NAMALWA (cell line): ENCODE data around the gene PAM.

Experiments used
- DNase-seq: peaks from one replicate; pipeline ENCODE4 v3.0.0-alpha.2; 2015; ENCODE audit warnings: low spot score

Gene PAM

GRCh38 chr5:102781786-102782185 is 26.7 kb downstream of the PAM start:
- no peak for DNase-seq

DNA sequence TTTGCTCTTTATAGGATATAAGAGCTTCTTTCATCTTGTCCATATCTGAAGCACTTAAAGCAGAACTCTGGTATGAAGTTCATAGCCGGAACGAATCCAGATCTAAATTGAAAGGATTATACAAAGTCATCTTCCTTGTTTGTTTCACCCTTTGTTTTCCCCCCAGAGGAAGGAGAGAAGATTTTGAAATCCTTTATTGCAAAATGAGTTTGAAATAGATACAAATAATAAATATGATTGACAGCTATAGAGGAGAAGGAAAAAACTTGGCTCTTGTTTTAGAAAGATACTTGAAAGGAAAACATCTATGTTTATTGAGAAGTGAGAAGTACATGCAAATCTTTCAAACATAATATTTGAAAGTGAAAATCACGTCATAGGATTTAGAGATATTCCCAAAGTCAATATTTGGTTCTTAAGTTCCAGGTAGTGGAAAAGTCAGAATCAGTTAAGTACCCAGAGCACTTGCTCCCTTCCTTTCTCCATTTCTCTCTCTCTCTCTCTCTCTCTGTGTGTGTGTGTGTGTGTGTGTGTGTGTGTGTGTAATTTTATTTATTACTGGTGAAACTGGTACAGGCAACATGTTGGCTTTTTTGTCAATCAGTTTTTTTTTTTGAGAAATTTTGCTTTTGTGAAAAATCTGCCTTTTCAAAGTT is 27.2 kb downstream of the PAM start:
- no peak for DNase-seq

GRCh38 chr5:102787134-102787533 is 32.0 kb downstream of the PAM start:
- DNase-seq: no peak

GRCh38 chr5:102788788-102789187 is 33.7 kb downstream of the PAM start:
- DNase-seq: no peak

DNA sequence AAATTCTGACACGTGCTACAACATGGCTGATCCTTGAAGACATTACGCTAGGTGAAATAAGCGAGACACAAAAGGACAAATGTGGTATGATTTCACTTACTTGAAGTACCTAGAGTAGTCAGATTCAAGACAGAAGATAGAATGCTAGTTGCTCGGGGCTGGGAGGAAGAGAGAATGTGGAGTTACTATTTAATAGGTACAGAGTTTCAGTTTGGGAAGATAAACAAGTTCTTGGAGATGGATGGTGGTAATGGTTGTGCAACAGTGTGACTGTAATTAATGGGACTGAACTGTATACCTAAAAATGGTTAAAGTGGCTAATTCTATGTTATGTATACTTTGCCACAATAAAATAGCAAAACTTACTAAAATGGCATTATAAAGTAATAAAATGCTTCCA is 34.4 kb downstream of the PAM start:
- DNase-seq: no peak

DNA sequence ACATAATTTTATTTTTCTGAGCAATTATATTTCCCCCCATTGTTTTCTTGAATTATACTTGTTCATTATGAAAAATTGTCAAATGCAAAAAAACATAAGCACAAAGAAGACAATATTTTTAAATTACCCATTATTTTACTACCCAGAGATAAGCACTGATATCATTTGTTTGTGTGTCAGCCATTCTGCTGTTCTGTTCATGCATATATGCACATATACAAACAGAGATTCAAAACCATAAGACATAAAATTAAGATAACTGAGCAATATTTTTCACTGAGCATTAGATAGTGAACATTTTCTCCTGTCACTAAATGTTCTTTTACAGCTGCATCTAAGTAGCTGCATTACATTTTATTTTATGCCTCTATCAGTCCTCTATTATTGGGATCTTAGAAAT is 35.6 kb downstream of the PAM start:
- DNase-seq: no peak

DNA sequence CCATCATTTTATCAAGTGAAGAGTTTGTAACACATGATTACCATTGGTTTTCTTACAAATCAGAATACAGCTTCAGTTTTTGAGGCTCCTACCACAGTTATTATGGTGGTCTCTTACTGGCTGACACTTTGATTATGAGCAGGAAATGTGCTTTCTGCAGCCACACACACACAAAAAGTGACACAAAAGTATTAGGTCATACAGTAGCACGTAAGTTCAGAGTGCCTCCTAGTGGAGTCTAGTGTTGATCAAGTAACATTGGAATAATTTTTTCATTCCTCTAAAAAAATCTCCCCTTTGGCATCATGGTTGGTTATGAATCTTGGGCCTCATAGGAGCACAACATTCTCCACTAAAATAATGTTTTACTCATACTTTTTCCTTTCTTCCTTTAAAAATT is 37.6 kb downstream of the PAM start:
- DNase-seq: peak; percentile 24

DNA sequence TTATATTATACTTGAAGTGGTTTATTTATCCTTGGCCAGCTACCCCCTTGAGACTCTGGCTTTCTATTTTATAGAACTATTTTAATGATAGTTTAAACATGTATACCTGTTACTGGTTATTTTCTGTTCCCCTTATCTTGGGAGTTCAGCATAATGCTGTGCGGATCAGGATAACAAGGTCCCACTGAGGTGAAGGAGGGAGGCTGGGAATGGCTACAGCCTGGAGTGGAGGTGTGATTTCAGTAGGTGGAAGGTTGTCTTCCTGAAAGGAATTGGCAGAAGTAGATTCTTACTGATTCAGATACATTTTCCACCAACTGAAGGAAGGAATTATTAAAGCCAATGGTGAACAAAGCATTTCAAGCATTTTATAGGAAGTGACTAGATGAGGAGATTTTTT is 38.9 kb downstream of the PAM start:
- DNase-seq: no peak

GRCh38 chr5:102794677-102795331 is 39.7 kb downstream of the PAM start:
- no peak for DNase-seq

GRCh38 chr5:102795526-102795925 is 40.4 kb downstream of the PAM start:
- no peak for DNase-seq

DNA sequence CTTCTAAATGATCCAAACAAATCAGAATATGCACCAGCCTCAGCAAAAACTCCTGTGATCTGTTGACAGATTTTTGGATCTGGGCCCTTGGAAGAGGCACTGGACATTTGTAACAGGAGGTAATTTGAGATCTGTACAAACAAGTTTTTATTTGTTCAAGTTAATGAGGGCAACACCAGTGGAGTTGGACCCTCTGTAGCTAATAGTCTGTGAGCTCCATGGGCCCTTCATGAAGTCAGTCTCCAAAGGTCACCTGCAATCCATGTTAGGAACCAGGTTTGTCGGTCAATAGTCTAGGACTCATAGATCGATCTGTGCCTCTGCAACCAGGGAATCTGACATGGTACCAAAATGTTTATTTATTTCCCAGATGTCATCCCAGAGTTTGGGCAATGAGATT is 40.9 kb downstream of the PAM start:
- DNase-seq: no peak

- no peak for DNase-seq
Measured at GRCh38 chr5:102796498-102796897, 41.4 kb downstream of the PAM start.

DNA sequence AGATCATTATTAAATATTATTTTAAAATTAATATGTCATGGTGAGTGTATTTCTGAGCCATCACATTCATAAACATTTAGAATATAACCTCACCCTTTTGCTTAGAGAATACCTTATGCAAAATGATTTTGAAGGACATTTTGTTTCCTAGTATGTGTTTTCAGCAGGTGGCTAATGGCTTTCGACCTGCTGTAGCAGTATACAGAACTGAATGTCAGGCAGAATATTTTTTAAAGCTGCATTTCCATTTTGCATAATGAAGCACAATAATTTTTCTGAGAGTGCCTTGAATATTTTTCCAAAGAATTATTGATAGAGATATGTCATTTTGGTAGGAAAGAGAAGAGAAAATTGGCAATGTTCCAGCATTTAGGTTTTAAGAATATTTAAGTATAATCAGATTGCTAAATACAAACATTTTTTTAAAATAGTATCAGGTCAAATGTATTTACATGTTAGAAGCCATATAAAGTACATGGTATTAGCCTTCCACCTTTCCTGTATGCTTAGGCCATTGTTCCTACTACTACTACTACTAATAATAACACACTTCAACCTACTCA is 42.3 kb downstream of the PAM start:
- no peak for DNase-seq

- no peak for DNase-seq
Measured at GRCh38 chr5:102798104-102798785, 43.1 kb downstream of the PAM start.

DNA sequence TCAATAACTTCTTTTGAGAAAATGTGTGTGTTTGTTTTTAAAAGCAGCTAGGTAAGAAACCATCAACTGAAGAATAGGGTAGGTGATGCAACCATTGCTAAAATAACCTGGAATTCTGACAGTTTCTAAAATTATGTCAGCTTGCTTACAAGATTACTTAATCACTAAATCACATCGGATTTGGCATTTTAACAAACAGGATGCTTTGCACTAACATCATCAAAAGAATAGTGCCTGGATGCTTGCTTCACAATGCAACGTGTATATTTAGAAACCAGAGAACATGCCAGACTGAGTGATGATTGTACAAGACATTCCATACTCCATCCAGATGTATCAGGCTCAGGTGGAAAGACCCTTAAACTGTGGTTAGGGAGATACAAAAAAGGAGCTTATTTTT is 43.9 kb downstream of the PAM start:
- DNase-seq: no peak

DNA sequence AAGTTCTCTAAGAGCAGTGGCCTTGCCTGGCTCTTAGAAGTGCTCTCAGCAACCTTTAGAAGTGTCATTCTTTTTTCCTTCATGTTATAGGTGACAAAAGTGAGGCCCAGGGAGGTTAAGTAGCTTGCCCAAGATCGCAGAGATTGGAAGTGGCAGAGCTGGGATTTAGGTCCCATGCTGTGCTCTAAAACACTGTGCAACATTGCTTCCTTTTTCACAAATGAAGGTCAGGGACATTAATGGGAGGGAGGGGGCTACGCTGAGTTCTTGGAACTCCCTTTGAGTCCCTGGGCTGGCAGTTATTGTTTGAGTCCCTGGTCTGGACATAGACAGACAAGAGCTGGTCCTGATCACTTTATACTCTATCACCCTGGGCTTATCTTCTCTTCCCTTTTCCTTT is 45.3 kb downstream of the PAM start:
- no peak for DNase-seq

- DNase-seq: no peak
Measured at GRCh38 chr5:102801371-102801770, 46.3 kb downstream of the PAM start.

- DNase-seq: no peak
Measured at GRCh38 chr5:102802708-102803458, 47.8 kb downstream of the PAM start.

DNA sequence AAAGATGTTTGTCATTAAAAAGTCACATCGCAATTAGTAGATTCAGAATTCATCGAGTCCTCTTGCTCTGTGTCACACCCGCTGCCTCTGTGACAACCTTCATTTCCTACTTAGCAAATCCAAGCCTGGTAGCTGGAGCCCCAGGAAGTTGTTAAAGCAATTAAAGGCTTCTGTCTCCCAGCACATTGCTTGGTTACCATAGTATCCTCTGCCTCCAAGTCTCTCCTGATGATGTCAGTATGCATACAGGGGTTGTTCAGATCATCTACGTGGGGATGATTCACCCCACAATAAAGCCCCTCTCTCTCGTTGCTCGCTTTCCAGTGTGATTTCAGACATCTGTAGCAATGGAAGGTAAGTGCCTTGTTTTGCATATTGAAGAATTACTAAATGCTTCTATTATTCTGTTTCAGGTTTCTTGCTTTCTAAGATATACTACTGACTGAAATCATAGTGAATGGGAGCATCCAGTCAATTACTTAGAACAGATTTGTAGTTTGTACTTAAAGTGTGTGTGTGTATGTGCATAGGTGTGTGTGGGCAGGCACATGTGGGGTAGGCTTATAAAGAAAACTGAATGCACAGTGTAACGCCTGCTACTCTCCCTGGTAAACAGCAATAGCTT is 52.9 kb downstream of the PAM start:
- DNase-seq: no peak

DNA sequence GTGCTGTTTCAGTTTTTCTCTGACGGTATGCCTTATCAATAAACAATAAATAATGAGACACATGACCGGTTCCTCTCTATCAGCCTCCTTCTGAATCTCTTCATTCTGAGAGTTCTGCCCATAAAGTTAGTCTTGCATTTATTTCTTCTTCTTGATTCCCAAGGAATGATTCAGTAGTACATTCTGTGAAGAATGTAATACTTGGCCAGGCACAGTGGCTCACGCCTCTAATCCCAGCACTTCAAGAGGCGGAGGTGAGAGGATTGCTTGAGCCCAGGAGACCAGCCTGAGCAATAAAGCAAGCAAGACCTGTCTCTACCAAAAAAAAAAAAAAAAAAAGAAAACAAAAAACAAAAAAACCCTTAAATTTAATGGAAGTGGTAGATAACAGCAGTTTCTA is 53.9 kb downstream of the PAM start:
- DNase-seq: no peak

DNA sequence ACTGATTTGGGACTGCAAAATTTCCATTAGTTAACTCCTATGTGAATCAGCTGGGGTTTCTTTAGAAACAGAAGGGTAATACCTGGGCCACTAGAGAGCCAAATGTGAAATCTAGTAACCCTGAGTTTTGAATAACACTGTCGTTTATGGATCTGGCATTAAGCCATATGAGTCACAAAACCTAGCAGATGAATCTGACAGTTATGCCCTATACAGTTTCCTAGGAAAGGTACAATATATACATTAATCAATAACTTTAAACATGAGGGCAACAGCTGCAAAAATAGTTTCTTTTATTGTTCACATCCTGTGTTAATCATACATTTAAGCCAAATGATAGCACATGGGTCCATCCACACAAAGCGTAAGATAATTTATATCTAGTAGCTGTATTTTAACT is 56.9 kb downstream of the PAM start:
- no peak for DNase-seq

DNA sequence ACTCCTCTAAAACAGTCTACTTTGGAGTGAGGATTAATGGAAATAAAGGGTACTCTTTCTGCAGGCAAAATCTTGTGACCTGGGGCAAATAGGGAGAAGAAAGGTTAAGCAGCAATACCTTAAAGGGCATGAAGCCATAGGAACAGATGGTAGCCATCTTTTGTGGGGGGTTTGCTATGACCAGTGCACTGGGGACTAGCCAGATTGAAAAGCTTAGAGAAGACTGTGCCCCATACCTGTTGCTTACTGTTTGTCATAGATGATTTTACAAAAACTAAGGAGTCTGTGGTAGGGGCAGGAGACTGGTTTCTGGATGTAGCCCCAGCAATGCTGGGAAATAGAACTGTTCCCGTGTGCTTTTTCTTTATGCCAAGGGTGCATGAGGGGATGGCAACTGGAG is 58.6 kb downstream of the PAM start:
- DNase-seq: no peak
